Left ventricle myocardium inferior (tissue), 1 donor: Measurements from ENCODE around the gene GPSM3. TPM values are rescaled to one million over a fixed set of nuclear protein-coding genes. Genes with fewer than 3 reads are reported as not detected.
"Not testable (repeated sequence)": the region's sequence is repeated elsewhere in the genome, so short reads cannot be mapped to it uniquely, and the experiment has no call there.

Experiments used
- DNase-seq: peaks from one replicate; pipeline ENCODE4 v3.0.0-alpha.2; 2020
- H3K27ac ChIP-seq: fragments of 200-600 bp; replicated peaks from 2 replicates; pipeline ENCODE4 v1.8.0; 2021
- H3K27me3 ChIP-seq: fragments of 200-600 bp; 2 replicates; pipeline ENCODE4 v1.8.0; 2021; ENCODE audit warnings: low read depth
- H3K36me3 ChIP-seq: fragments of 200-600 bp; 2 replicates; pipeline ENCODE4 v1.8.0; 2021
- H3K4me1 ChIP-seq: fragments of 200-600 bp; 2 replicates; pipeline ENCODE4 v1.8.0; 2021
- H3K4me3 ChIP-seq: fragments of 200-600 bp; 2 replicates; pipeline ENCODE4 v1.8.0; 2021; ENCODE audit warnings: mild to moderate bottlenecking, moderate library complexity
- H3K9me3 ChIP-seq: fragments of 200-600 bp; replicated peaks from 2 replicates; pipeline ENCODE4 v1.8.0; 2021
- intact Hi-C: fragments of 100-400 bp; cut with micrococcal nuclease; formaldehyde crosslinking; loops from one replicate; pipeline ENCODE4 v1.11.0; 2022
- microRNA-seq: library from miRNA; unstranded; fragments of <30 nt; microRNA quantifications from one replicate; pipeline ENCODE4 v1.2.0, GENCODE V29; 2020
- total RNA-seq: library from RNA; stranded (reverse); fragmentation: NEBNext Ultra II Directional; extraction: Animal tissue kit (Norgen Biotek cat#: 25700); gene quantifications from one replicate; pipeline ENCODE4 v1.2.1, GENCODE V29; 2021
- TF ChIP-seq, protein P1 (sequence below): fragments of 200-600 bp; IDR thresholded peaks from 2 replicates; pipeline ENCODE4 v1.8.0; 2021; ENCODE audit warnings: antibody characterized with exemption, mild to moderate bottlenecking, borderline replicate concordance
- donor health status: DM: no; HTN: yes; CAD: no; lungs with severe emphysema.

Gene GPSM3
- total RNA-seq, 1 donor from 2014 or later, result 5.0 TPM

DNA sequence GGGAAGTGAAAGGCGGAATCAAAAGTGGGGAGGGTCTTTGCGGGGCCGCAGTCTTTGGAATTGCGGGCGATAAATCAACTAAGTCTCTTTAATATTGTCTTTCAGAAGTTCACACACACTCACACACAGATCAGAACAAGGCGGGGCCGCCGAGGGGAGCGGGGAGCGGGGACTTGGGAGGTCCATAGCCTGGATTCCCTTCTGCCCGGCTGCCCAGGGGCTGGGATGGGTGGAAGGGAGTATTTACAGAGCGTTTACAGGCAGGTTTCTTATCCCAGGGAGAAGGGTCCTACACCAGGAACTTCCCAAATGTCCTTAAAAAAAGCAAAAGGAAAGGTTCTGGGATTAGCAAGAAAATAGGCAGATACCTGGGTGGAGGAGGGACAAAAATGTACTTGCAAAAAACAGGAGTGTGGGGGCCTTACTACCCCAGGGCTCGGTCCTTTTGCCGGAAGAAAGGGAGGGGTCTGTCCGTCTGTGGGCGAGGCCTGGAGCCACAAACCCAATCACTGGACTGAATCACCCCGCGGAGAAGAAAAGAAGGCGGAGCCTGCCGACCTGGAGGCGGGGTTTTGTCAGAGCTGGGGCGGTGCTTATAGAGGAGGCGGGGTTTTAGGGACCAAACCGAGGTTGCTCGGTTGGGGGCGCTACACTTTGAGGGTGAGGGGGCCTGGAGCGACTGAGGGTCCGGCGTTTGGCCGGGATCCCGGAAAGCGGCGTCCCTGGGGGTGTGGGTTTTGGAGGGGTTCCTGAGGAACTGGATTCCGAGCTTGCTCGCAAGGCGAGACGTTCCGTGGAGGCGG, 44.0 kb downstream of the GPSM3 start:
- DNase-seq, result no peak
- peak overlapping the region; percentile 52 for H3K4me3 ChIP-seq
- H3K27me3 ChIP-seq, result peaks cover 52% of the 10 kb centered on the region
- intact Hi-C loops, result no loop called here
- TF ChIP-seq, protein P1, sequence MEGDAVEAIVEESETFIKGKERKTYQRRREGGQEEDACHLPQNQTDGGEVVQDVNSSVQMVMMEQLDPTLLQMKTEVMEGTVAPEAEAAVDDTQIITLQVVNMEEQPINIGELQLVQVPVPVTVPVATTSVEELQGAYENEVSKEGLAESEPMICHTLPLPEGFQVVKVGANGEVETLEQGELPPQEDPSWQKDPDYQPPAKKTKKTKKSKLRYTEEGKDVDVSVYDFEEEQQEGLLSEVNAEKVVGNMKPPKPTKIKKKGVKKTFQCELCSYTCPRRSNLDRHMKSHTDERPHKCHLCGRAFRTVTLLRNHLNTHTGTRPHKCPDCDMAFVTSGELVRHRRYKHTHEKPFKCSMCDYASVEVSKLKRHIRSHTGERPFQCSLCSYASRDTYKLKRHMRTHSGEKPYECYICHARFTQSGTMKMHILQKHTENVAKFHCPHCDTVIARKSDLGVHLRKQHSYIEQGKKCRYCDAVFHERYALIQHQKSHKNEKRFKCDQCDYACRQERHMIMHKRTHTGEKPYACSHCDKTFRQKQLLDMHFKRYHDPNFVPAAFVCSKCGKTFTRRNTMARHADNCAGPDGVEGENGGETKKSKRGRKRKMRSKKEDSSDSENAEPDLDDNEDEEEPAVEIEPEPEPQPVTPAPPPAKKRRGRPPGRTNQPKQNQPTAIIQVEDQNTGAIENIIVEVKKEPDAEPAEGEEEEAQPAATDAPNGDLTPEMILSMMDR, result no peak
- H3K27ac ChIP-seq, result no peak overlapping the region
- no peaks in the 10 kb centered on the region for H3K36me3 ChIP-seq
- peaks cover 16% of the 10 kb centered on the region for H3K4me1 ChIP-seq
- no peaks in the 10 kb centered on the region for H3K9me3 ChIP-seq

DNA sequence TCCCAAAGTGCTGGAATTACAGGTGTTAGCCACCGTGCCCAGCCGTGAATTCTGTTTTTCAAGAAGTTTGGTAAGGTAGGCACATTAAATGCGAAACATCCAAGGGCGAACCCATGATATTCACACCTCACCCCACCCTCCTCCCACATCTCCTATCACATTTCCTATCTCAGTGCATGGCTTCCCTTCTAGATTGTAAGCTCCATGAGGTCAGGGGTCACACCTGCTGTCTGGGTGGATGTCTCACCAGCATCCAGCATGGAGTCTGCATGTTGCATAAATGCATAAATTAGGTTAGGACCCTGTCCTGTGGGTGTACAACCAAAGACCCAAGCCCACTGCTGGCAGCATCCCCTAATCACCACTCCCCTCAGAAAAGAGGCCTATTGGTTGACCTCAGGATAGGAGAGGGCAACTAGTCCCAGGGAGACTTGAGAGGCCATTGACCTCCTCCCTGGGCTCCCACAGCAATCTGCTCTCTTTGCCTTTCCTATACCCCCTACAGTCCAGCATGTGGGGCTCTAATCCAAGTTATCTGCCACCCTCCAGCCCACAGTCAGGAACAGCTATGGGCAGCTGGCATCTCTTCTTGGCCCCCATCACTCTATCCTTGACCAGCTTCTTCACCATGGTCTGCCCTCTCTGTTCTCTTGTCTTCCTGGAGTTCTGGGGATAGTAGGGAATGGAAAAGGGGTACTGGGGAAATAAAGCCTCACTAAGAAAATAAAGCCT, 44.9 kb downstream of the GPSM3 start:
- no peak overlapping the region for H3K4me3 ChIP-seq
- H3K9me3 ChIP-seq, result no peaks in the 10 kb centered on the region
- no peaks in the 10 kb centered on the region for H3K36me3 ChIP-seq
- H3K27me3 ChIP-seq, result peaks cover 52% of the 10 kb centered on the region
- H3K27ac ChIP-seq, result no peak overlapping the region
- peaks cover 7% of the 10 kb centered on the region for H3K4me1 ChIP-seq
- TF ChIP-seq, protein P1, result no peak
- DNase-seq, result no peak
- intact Hi-C loops, result no loop called here

DNA sequence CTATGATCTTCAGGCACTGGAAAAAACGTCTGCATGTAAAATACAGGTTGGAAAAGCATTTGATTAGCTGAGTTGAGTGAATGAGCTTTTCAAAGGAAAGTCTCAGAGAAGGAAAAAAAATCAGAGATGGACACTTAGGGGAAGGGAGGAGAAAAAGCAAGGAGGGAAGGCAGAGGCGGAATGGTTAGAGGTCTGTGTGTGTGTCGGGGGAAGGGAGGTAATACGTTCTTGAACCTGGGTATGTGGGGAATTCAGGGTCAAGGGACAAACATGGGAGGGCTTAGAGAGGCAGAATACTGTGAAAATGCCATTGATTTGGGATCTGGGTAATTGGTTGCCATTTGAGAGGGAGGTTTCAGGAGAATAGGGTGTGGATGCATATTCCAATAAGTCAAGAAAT, 45.8 kb downstream of the GPSM3 start:
- TF ChIP-seq, protein P1, result no peak
- no peak overlapping the region for H3K4me3 ChIP-seq
- no peak for DNase-seq
- H3K4me1 ChIP-seq, result no peaks in the 10 kb centered on the region
- peaks cover 49% of the 10 kb centered on the region for H3K27me3 ChIP-seq
- H3K27ac ChIP-seq, result no peak overlapping the region
- intact Hi-C loops, result no loop called here
- H3K9me3 ChIP-seq, result no peaks in the 10 kb centered on the region
- no peaks in the 10 kb centered on the region for H3K36me3 ChIP-seq

DNA sequence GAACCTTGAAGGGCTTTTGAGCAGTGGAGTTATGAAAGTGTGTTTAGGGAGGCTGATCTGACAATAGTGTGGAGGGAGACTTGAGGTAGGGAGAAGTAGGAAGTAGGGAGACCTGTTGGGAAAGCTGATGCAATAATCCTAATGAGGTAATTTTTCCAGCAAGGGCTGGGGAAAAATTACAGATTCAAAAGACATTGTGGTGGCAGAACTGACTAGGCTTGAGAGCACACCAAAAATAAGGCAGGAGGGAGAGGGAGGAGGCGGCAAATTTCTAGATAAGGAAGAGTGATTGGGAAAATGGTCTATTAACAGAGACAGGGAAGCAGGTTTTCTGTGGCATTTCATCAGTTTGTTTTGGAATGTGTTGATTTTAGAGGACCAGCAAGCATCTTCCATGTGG, 46.2 kb downstream of the GPSM3 start:
- intact Hi-C loops, result no loop called here
- H3K27ac ChIP-seq, result no peak overlapping the region
- DNase-seq, result no peak

DNA sequence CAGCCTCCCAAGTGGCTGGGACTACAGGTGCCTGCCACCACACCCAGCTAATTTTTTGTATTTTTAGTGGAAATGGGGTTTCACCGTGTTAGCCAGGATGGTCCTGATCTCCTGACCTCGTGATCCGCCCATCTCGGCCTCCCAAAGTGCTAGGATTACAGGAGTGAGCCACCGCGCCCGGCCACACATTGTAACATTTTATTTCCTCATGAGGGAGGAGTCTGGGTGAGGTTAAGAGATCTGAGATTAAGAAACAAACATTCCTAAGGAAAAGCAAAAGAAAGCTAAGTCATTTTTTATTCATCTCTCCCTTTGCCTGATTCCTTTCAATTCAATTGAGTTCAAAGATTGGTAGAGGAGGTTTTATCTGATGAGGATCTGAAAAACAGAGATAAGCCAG, 48.2 kb downstream of the GPSM3 start:
- H3K27me3 ChIP-seq, result peaks cover 26% of the 10 kb centered on the region
- H3K27ac ChIP-seq, H3K4me3 ChIP-seq, H3K36me3 ChIP-seq, H3K4me1 ChIP-seq, intact Hi-C loops, H3K9me3 ChIP-seq, DNase-seq: not testable (repeated sequence)

More for the DNA sequence above, 46.2 kb downstream of the GPSM3 start:
- no peaks in the 10 kb centered on the region for H3K36me3 ChIP-seq
- H3K9me3 ChIP-seq, result no peaks in the 10 kb centered on the region
- no peak overlapping the region for H3K4me3 ChIP-seq
- TF ChIP-seq, protein P1, result no peak
- H3K27me3 ChIP-seq, result peaks cover 47% of the 10 kb centered on the region
- no peaks in the 10 kb centered on the region for H3K4me1 ChIP-seq

Small RNA genes within 50 kb of the gene (microRNA-seq; reads per million reads assigned to microRNA genes)
- gene MIR6721 (not detected), gene MIR6833 (not detected)

Other genes starting within 250 kb of the GPSM3 start
- gene CFB, start 246.5 kb downstream of the GPSM3 start, total RNA-seq, result 3.7 TPM
- gene NELFE, start 233.7 kb downstream of the GPSM3 start, total RNA-seq, result 39.3 TPM
- 32.9 TPM for gene SKIC2, start 233.5 kb downstream of the GPSM3 start, total RNA-seq
- 11.2 TPM for gene DXO, start 220.5 kb downstream of the GPSM3 start, total RNA-seq
- 76.2 TPM for gene C4A, start 210.6 kb downstream of the GPSM3 start, total RNA-seq
- gene C4B, start 177.8 kb downstream of the GPSM3 start, total RNA-seq, result 72.9 TPM
- 0.41 TPM for gene CYP21A2, start 154.2 kb downstream of the GPSM3 start, total RNA-seq
- gene TNXB, start 83.3 kb downstream of the GPSM3 start, total RNA-seq, result 73.0 TPM
- gene ATF6B, start 64.4 kb downstream of the GPSM3 start, total RNA-seq, result 29.1 TPM
- gene FKBPL, start 62.4 kb downstream of the GPSM3 start, total RNA-seq, result 2.7 TPM
- gene PRRT1, start 40.7 kb downstream of the GPSM3 start, total RNA-seq, result 1.0 TPM
- 23.4 TPM for gene PPT2, start 38.5 kb downstream of the GPSM3 start, total RNA-seq
- 9.2 TPM for gene EGFL8, start 28.0 kb downstream of the GPSM3 start, total RNA-seq
- gene AGPAT1, start 16.6 kb downstream of the GPSM3 start, total RNA-seq, result 43.0 TPM
- 76.0 TPM for gene RNF5, start 14.2 kb downstream of the GPSM3 start, total RNA-seq
- gene AGER, start 8.4 kb downstream of the GPSM3 start, total RNA-seq, result 1.8 TPM
- gene PBX2, start 2.4 kb downstream of the GPSM3 start, total RNA-seq, result 36.5 TPM
- gene NOTCH4, start 31.4 kb upstream of the GPSM3 start, total RNA-seq, result 23.0 TPM
- not detected for gene TSBP1, start 179.3 kb upstream of the GPSM3 start, total RNA-seq
- not detected for gene BTNL2, start 214.5 kb upstream of the GPSM3 start, total RNA-seq
- 87.3 TPM for gene HLA-DRA, start 247.2 kb upstream of the GPSM3 start, total RNA-seq